ENCODE results near the gene C1orf35. TPM values are rescaled to one million over a fixed set of nuclear protein-coding genes. Genes with fewer than 3 reads are reported as not detected.

C1orf35 gene
- total and polyA plus RNA-seq, 2 experiments from 2014 or later: 14.0 to 67.6 TPM

- TF ChIP-seq REST (IDR thresholded peaks at IDR 0.05; ENCODE audit: unreplicated experiment) (no peak), ZNF331 (CRISPR knock-in tag; IDR thresholded peaks at IDR 0.05; ENCODE audit: low read depth) (no peak), ZNF114 (CRISPR knock-in tag; IDR thresholded peaks at IDR 0.05) (no peak), ETS1 (IDR thresholded peaks at IDR 0.05) (no peak)
Observed at GRCh38 chr1:228070851-228071250, 32.3 kb downstream of the C1orf35 start (continued).

- peaks cover 98% of the 10 kb centered on the region for H3K27me3 ChIP-seq (ENCODE audit: insufficient read depth)
- Mint-ChIP-seq H3K4me3 (no peak overlapping the region), H3K9me3 (no peaks in the 10 kb centered on the region)
- TF ChIP-seq EZH2phosphoT487 (IDR thresholded peaks at IDR 0.05; ENCODE audit: unreplicated experiment) (no peak), REST (IDR thresholded peaks at IDR 0.05; ENCODE audit: unreplicated experiment) (no peak), ZNF114 (CRISPR knock-in tag; IDR thresholded peaks at IDR 0.05) (no peak), NANOG (IDR thresholded peaks at IDR 0.05; ENCODE audit: borderline replicate concordance) (no peak), ZNF331 (CRISPR knock-in tag; IDR thresholded peaks at IDR 0.05; ENCODE audit: low read depth) (no peak), CREB1 (CRISPR knock-in tag; IDR thresholded peaks at IDR 0.05; ENCODE audit: low read depth) (no peak), ZNF462 (CRISPR knock-in tag; IDR thresholded peaks at IDR 0.05) (no peak)
Observed at GRCh38 chr1:228070173-228070572, 33.0 kb downstream of the C1orf35 start.

More at GRCh38 chr1:228070173-228070572, 33.0 kb downstream of the C1orf35 start:
- Histone ChIP-seq H3K4me1 (ENCODE audit: insufficient read depth) (no peaks in the 10 kb centered on the region), H3K4me2 (no peak overlapping the region), H2AFZ (no peak overlapping the region), H3K36me3 (ENCODE audit: insufficient read depth) (no peaks in the 10 kb centered on the region), H3K4me3 (no peak overlapping the region), H4K20me1 (replicated peaks; ENCODE audit: insufficient read depth) (no peaks in the 10 kb centered on the region), H3K27ac (ENCODE audit: low read depth) (no peak overlapping the region), H3K79me2 (replicated peaks; ENCODE audit: insufficient read depth) (no peaks in the 10 kb centered on the region), H3F3A (replicated peaks; ENCODE audit: low read depth) (no peaks in the 10 kb centered on the region), H3K9me2 (ENCODE audit: insufficient read depth) (no peaks in the 10 kb centered on the region)
- no peak for DNase-seq (ENCODE audit: low spot score)
- H3K36me3 Mint-ChIP-seq (ENCODE audit: low read depth): no peaks in the 10 kb centered on the region
- peaks cover 2% of the 10 kb centered on the region; the same call in 1 of the 3 replicates for H3K4me1 Mint-ChIP-seq
- no peak overlapping the region for H3K27ac Mint-ChIP-seq
- peaks cover 66% of the 10 kb centered on the region for H3K27me3 Mint-ChIP-seq (ENCODE audit: insufficient read depth, low read depth, poor library complexity)
- no peak for ATAC-seq
